8988T (cell line): ENCODE results near the gene NAV2.
"Not testable (repeated sequence)": the region's sequence is repeated elsewhere in the genome, so short reads cannot be mapped to it uniquely, and the experiment has no call there.

Experiments
- DNase-seq: peaks from one replicate; pipeline ENCODE4 v3.0.0; 2011

Gene NAV2

DNA sequence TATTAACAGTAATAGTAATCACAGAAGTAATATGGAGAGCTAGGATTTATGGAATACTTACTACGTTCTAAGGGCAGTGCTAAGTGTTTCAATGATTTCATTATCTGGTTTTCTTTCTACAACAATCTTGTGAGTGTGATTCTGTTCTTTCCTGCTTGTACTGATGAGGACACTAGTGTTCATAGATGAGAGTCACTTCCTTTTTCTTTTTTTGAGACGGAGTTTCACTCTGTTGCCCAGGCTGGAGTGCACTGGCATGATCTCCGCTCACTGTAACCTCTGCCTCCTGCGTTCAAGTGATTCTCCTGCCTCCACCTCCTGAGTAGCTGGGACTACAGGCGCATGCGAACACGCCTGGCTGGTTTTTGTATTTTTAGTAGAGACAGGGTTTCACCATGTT lies 366.2 kb downstream of the NAV2 start:
- DNase-seq, result no peak

GRCh38 chr11:20080032-20080685 lies 367.5 kb downstream of the NAV2 start:
- no peak for DNase-seq

DNA sequence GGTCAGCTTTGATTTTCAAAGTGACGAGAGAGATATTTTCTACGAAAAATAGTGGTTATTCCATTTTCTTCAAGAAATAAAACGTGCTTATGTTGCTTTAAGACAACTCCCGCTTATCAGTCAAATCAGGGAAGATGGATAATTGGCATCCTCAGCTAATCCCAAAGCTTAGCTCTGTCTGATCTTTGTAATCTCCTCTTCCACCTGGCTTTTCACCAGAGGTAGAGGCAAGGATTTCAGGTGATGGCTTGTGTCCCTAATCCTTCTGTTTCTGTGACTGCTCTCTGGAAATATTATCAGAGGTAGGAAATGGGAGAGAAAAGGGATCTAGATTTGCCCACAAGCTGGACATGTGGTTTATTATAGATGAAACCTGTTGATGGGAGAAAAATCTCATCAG lies 368.7 kb downstream of the NAV2 start:
- DNase-seq, result no peak

- DNase-seq, result not testable (repeated sequence)
These were observed 371.2 kb downstream of the NAV2 start for GRCh38 chr11:20083877-20084276.

- DNase-seq, result no peak
These were observed 372.5 kb downstream of the NAV2 start for GRCh38 chr11:20084921-20085814.

GRCh38 chr11:20085918-20086317 lies 373.3 kb downstream of the NAV2 start:
- DNase-seq, result no peak

DNA sequence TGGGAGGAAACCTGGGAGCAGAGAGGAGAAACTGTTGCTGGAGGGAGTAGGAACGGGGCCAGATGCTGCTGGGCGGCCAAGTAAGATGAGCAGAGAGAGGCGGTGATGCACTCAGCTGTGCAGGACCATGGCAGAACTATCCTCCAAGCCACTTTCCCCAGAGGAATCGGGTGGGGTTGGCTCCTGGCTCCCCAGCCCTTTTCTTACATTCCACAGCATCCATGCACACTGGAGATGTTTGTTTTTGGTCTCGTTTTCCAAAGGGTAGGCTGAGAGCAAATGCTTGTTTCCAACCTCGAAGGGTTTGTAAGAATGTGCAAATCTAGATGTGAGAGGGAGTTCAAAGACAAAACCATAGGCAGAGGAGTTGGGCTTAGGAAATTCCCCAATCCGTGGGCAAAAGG lies 374.5 kb downstream of the NAV2 start:
- no peak for DNase-seq

GRCh38 chr11:20088397-20089225 lies 376.0 kb downstream of the NAV2 start:
- DNase-seq, result no peak

- no peak for DNase-seq
These were observed 376.7 kb downstream of the NAV2 start for GRCh38 chr11:20089367-20089766.

DNA sequence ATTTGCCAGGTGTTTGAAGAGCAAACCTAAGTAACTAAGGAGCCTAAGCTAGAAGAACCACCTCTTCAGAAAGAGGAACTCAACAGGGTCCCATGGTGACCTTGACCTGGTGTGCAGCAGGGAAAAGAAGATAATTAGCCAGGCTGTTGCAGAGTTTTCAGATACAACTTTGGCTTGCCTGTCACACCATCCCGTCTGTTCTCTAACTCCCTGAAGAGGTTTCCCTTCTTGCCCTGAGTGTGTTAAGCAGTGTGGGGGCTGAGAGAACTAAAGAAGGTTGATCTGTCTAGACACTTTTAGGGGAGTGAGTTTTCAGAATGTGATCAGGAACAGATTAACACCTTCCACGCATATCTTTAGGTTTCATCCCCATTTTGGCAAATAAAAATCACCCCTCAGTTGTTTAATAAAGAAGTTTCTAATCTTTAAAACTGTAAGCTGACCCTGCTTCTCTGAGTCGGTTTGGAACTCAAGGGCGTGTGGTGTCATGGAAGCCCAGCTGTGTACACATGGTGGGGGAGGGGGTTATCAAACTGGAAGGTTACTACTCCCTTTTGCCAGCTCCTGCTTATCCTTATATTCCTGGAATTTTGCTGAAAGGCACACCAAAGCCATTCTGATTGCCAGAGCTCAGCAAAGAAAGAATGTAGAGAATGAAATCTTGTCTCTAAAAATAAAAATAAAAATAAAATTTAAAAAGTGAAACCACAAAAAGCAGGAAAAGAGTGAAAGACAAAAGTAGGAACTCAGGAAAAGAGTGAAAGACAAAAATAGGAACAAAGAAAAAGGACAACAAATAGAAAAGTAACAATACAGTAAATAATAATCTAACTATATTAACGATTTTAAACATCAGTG lies 377.4 kb downstream of the NAV2 start:
- DNase-seq, result no peak

DNA sequence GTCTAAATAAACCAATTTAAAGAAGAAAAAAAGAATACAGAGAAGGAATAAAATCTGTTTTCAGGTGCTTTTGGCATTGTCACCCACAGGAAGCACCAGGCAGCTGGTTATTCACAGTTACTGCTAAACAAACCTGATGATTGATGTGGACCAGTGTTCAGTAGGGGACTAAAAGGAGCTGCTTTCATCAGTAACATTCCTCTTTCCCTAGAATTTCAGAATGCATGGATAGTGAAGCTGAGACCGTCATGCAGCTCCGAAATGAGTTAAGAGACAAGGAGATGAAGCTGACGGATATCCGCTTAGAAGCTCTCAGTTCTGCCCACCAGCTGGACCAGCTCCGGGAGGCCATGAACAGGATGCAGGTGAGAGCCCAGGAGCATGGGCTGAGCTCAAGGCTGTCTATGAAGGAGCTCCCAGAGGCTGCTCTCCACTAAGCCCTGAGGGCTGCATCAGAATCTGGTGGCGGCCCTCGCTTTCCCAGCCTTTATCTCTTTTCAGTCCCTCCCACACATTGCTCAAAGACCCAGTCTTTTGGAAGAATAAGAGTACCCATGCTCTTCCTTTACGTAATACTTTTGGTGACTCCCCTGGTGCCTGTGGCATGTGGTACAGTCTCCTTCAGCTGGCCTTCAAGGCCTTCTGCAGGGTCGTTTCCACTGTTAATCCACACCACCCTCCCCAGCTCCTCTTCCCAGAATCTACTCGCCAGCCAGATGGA lies 378.2 kb downstream of the NAV2 start:
- no peak for DNase-seq

DNA sequence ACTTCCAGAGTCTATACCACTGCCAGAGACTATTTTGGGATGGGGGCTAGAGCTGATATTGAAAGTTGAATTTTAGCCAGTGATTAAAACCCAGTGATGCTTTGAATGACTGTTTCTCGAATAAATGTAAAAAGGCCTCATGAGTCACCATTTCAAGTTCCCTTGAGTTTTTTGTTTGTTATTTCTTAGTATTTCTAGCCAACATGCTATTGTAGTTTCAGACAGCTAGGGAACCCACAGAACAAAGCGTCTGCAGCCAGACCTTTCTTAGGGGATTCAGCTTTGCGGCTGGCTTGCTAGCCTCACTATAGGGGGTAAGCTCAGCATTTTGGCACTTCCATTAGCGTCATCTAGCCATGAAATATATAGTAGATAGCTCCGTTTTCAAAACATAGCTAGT lies 381.1 kb downstream of the NAV2 start:
- no peak for DNase-seq

GRCh38 chr11:20095189-20095588 lies 382.6 kb downstream of the NAV2 start:
- DNase-seq, result no peak

- no peak for DNase-seq
These were observed 384.9 kb downstream of the NAV2 start for GRCh38 chr11:20097319-20098221.

- DNase-seq, result no peak
These were observed 386.9 kb downstream of the NAV2 start for GRCh38 chr11:20099527-20099926.

DNA sequence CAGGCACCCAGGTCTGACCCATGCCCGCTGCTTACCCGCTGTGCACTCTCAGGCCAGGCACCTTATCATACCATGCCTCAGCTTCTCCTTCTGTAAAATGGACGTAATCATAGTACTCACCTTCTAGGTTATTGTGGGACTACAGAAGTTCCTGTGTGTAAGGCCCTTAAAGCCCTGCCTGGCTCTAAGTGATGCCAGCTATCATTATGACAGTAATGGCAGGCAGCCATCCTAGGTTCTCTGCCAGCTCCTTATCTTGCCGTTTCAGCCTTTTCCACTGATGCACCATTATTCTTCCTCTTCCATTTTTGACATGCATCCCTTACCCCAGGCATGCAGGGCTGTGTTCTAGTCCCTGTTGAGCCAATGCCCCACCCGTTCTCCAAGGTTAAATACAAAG lies 389.8 kb downstream of the NAV2 start:
- DNase-seq, result no peak

DNA sequence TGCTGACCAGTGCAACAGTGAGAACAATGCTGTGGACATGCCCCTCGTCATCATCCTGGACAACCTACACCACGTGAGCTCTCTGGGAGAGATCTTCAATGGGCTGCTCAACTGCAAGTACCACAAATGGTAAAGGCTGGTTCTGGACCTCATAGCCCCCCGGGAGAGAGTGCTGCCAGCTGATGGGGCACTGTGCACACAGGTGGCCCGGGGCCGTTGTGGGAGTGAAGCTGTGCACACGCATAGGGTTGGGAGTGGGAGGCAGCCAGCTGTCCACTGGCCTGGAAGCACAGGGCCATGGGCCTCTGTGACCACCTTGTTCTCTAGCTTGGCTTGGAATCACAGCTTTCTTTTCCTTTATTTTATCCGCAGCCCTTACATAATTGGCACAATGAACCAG lies 390.6 kb downstream of the NAV2 start:
- no peak for DNase-seq

GRCh38 chr11:20105427-20105826 lies 392.8 kb downstream of the NAV2 start:
- DNase-seq, result no peak

DNA sequence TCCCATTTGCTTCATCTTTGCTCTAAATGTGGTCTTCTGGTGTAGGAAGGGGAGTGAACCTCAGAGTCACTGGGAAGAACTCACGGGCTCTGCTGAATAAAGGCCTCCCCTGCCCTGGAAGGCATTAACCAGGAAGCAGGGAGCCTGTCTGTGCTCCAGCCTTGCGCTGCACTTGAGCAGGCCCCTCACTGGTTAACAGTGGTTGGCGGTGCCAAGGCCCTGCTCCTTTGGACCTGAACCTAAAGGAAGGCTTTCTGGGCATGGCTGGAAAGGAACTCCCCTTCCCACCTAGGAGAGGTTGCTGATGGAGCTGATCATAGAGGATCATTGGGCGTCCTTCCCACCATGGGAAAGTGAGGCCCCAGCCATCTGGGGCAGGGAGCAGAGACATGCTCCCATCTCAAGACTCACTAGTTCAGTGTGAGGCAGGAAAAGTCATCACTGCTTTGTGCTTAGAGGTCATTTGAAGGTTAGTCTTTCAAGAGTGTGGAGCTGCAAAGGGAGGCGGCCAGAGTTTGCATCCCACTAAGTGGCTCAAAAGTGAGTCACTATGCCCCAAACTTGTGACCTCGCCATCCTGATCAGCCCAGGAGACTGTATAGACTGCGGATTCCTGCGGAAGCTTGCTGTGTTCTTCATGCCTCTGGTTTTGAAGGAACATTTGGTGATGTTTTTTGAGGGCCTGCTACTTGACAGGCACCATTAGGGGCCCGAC lies 397.3 kb downstream of the NAV2 start:
- DNase-seq, result no peak
